ENCODE data around the gene CHPT1. TPM values are rescaled to one million over a fixed set of nuclear protein-coding genes. Genes with fewer than 3 reads are reported as not detected.

Gene CHPT1
- total and polyA plus RNA-seq, 9 of the 15 experiments (the other 6 are each of a cell fraction or from before 2014, with no cell fraction given): 15.3 to 210 (median 91.9) TPM

- TF ChIP-seq NR4A1 (CRISPR knock-in tag; IDR thresholded peaks at IDR 0.05): no peak
- no peak for TF ChIP-seq NR4A1 (tag; IDR thresholded peaks at IDR 0.05)
- peak; percentile 75 for TF ChIP-seq MEF2A (IDR thresholded peaks at IDR 0.05; ENCODE audit: control insufficient read depth, low read depth, low read length)
- no peak for TF ChIP-seq ZNF695 (CRISPR knock-in tag; IDR thresholded peaks at IDR 0.05)
- no peak for TF ChIP-seq CSDE1 (IDR thresholded peaks at IDR 0.05)
- no peak for TF ChIP-seq MTF1 (CRISPR knock-in tag; IDR thresholded peaks at IDR 0.05; ENCODE audit: borderline replicate concordance)
- TF ChIP-seq ZNF316 (IDR thresholded peaks at IDR 0.05): peak; percentile 98
- TF ChIP-seq ZBTB34 (CRISPR knock-in tag; IDR thresholded peaks at IDR 0.05): no peak
- no peak for TF ChIP-seq RNF2 (IDR thresholded peaks at IDR 0.05)
- TF ChIP-seq EP400 (IDR thresholded peaks at IDR 0.05): no peak
- no peak for TF ChIP-seq STAT5A (IDR thresholded peaks at IDR 0.05; ENCODE audit: borderline replicate concordance, low read length)
- no peak for TF ChIP-seq ETV5 (CRISPR knock-in tag; IDR thresholded peaks at IDR 0.05; ENCODE audit: low read depth)
- TF ChIP-seq TEAD2 (tag; IDR thresholded peaks at IDR 0.05): no peak
- no peak for TF ChIP-seq NCOA6 (IDR thresholded peaks at IDR 0.05)
- TF ChIP-seq MAFF (IDR thresholded peaks at IDR 0.05; ENCODE audit: low read length): peak; percentile 86
- TF ChIP-seq MEF2D (tag; conservative IDR thresholded peaks at IDR 0.05; ENCODE audit: low read depth): peak; percentile 54; the same call in 1 of the 2 replicates
- TF ChIP-seq CBX1 (IDR thresholded peaks at IDR 0.05; ENCODE audit: low read depth): no peak
- no peak; the same call in 1 of the 2 replicates for TF ChIP-seq NFIC (IDR thresholded peaks at IDR 0.05)
- peak; percentile 50; the same call in 1 of the 2 replicates for TF ChIP-seq EP300 (IDR thresholded peaks at IDR 0.05; ENCODE audit: low read length)
- TF ChIP-seq ARID3A (IDR thresholded peaks at IDR 0.05; ENCODE audit: borderline replicate concordance, low read depth, low read length): peak; percentile 85; the same call in 1 of the 2 replicates
- TF ChIP-seq DDX20 (tag; IDR thresholded peaks at IDR 0.05; ENCODE audit: low read depth): no peak
- no peak for TF ChIP-seq ZNF551 (CRISPR knock-in tag; IDR thresholded peaks at IDR 0.05)
- no peak for TF ChIP-seq NUFIP1 (IDR thresholded peaks at IDR 0.05; ENCODE audit: partially characterized antibody)
- TF ChIP-seq DPF2 (IDR thresholded peaks at IDR 0.05): peak; percentile 68
- peak; percentile 70 to 88 (median 75) for TF ChIP-seq CTCF (IDR thresholded peaks at IDR 0.05 in 2 of 3, conservative IDR thresholded peaks at IDR 0.05 in 1 of 3; ENCODE audit: insufficient read depth in 2 of 3, low read depth in 1 of 3, low read length in 3 of 3)
- peak; percentile 20; the same call in 1 of the 2 replicates for TF ChIP-seq FOXM1 (IDR thresholded peaks at IDR 0.05; ENCODE audit: low read depth)
- no peak for TF ChIP-seq FOXM1 (CRISPR knock-in tag; IDR thresholded peaks at IDR 0.05; ENCODE audit: low read depth)
- no peak for TF ChIP-seq U2AF2 (optimal IDR thresholded peaks at IDR 0.05; ENCODE audit: low read depth, low read length)
Observed at GRCh38 chr12:101670007-101670671, 27.3 kb upstream of the CHPT1 start (continued).

Measured in K562 (cell line).